Upper lobe of right lung (tissue), 1 donor: ENCODE measurements around the gene DGLUCY. TPM values are rescaled to one million over a fixed set of nuclear protein-coding genes. Genes with fewer than 3 reads are reported as not detected.
"Not testable (repeated sequence)": the region's sequence is repeated elsewhere in the genome, so short reads cannot be mapped to it uniquely, and the experiment has no call there.

Experiments used
- ATAC-seq: fragments of 200-7000 bp; cut with Tn5 transposase; one replicate; pipeline ENCODE4 v1.9.1; 2020; ENCODE audit warnings: mild to moderate bottlenecking, moderate library complexity
- DNase-seq: peaks from one replicate; pipeline ENCODE4 v3.0.0-alpha.2; 2020
- H3K27ac ChIP-seq: fragments of 200-600 bp; one replicate; pipeline ENCODE4 v1.8.0; 2022
- H3K27me3 ChIP-seq: fragments of 200-600 bp; one replicate; pipeline ENCODE4 v1.8.0; 2022; ENCODE audit warnings: mild to moderate bottlenecking
- H3K36me3 ChIP-seq: fragments of 200-600 bp; one replicate; pipeline ENCODE4 v1.8.0; 2022
- H3K4me1 ChIP-seq: fragments of 200-600 bp; one replicate; pipeline ENCODE4 v1.8.0; 2022
- H3K4me3 ChIP-seq: fragments of 200-600 bp; one replicate; pipeline ENCODE4 v1.8.0; 2022; ENCODE audit warnings: mild to moderate bottlenecking
- H3K9me3 ChIP-seq: fragments of 200-600 bp; one replicate; pipeline ENCODE4 v1.8.0; 2022
- intact Hi-C: fragments of 100-400 bp; cut with DNase I; formaldehyde crosslinking; loops from one replicate; pipeline ENCODE4 v1.11.0; 2022
- total RNA-seq: library from RNA; stranded (reverse); fragmentation: NEBNext Ultra II Directional; extraction: Animal tissue kit (Norgen Biotek cat#: 25700); gene quantifications from one replicate; pipeline ENCODE4 v1.2.1, GENCODE V29; 2021
- TF ChIP-seq, protein P1 (sequence below): fragments of 200-600 bp; IDR thresholded peaks from one replicate; pipeline ENCODE4 v1.8.0; 2022; ENCODE audit warnings: antibody characterized with exemption
- donor health status: DM: no; HTN: yes; CAD: no; lungs with severe emphysema.

The DGLUCY gene
- total RNA-seq, 1 donor from 2014 or later: 77.6 TPM

DNA sequence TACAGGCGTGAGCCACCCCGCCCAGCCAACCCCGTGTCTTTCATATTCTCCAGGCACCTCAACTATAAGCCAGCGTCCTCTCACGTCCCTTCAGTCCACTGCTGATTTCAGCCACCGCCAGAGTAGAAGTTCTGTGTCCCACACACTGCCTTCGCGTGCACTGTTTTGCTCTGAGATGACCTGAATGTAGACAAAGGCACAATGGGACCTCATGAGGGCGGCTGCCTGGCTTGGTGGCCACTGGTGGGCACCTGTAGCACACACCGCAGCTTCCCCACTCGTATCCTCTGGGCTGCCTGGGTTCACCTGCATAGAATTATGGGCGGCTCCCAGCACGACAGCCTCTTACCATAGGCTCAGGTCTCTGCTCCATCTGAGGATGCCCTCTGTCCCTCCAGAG lies 73.4 kb downstream of the DGLUCY start:
- intact Hi-C loops: no loop called here
- no peak overlapping the region for H3K27ac ChIP-seq
- H3K36me3 ChIP-seq: peaks cover 86% of the 10 kb centered on the region

DNA sequence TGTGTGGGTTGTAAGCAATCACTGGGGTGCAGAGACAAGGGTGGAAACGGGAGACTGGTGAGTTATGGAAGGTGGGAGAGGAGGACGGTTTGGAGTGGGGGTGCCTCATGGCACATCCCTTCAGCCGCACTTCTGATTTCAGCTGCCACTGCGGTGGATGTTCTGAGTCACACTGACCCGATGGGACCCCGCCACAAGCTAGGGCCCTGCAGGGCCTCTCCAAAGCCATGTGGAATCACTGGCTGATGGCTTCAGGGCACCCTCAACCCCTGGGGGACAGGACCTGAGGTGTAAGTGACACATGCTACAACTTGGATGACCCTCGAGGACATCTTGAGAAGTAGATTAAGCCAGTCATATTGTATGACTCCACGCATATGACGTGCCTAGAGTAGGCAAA lies 77.0 kb downstream of the DGLUCY start:
- ATAC-seq (no peak), DNase-seq (no peak)
- Histone ChIP-seq H3K27me3 (no peaks in the 10 kb centered on the region), H3K27ac (no peak overlapping the region), H3K4me1 (no peaks in the 10 kb centered on the region), H3K4me3 (no peak overlapping the region), H3K9me3 (no peaks in the 10 kb centered on the region), H3K36me3 (peaks cover 70% of the 10 kb centered on the region)
- TF ChIP-seq, protein P1, sequence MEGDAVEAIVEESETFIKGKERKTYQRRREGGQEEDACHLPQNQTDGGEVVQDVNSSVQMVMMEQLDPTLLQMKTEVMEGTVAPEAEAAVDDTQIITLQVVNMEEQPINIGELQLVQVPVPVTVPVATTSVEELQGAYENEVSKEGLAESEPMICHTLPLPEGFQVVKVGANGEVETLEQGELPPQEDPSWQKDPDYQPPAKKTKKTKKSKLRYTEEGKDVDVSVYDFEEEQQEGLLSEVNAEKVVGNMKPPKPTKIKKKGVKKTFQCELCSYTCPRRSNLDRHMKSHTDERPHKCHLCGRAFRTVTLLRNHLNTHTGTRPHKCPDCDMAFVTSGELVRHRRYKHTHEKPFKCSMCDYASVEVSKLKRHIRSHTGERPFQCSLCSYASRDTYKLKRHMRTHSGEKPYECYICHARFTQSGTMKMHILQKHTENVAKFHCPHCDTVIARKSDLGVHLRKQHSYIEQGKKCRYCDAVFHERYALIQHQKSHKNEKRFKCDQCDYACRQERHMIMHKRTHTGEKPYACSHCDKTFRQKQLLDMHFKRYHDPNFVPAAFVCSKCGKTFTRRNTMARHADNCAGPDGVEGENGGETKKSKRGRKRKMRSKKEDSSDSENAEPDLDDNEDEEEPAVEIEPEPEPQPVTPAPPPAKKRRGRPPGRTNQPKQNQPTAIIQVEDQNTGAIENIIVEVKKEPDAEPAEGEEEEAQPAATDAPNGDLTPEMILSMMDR: no peak
- intact Hi-C loops: no loop called here

More for the DNA sequence above, 73.4 kb downstream of the DGLUCY start:
- Histone ChIP-seq H3K9me3 (no peaks in the 10 kb centered on the region), H3K4me3 (no peak overlapping the region), H3K4me1 (no peaks in the 10 kb centered on the region), H3K27me3 (no peaks in the 10 kb centered on the region)
- no peak for ATAC-seq
- TF ChIP-seq, protein P1: no peak
- no peak for DNase-seq

DNA sequence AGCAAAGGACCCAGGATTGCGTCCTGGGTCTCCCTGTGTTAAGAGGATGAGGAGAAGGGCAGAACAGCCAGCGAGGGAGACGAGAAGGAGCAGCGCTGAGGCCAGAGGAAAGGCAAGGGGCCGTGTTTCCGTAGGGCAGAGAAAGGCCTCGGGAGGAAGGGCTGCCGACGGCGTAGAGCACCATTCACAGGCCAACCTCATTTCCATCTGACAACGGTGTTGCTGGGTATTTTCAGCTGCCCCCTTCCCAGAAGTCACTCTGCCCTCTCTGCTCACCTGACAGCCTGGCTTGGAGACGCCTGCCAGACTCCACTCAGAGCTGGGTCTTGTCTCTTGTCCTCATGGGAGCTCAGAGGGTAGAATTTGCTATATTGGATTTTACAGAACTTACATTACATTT lies 79.2 kb downstream of the DGLUCY start:
- intact Hi-C loops: no loop called here
- H3K4me3 ChIP-seq: no peak overlapping the region
- TF ChIP-seq, protein P1: no peak
- H3K4me1 ChIP-seq: no peaks in the 10 kb centered on the region
- H3K27me3 ChIP-seq: no peaks in the 10 kb centered on the region
- H3K9me3 ChIP-seq: no peaks in the 10 kb centered on the region
- peaks cover 69% of the 10 kb centered on the region for H3K36me3 ChIP-seq
- no peak for DNase-seq
- ATAC-seq: no peak
- H3K27ac ChIP-seq: no peak overlapping the region

DNA sequence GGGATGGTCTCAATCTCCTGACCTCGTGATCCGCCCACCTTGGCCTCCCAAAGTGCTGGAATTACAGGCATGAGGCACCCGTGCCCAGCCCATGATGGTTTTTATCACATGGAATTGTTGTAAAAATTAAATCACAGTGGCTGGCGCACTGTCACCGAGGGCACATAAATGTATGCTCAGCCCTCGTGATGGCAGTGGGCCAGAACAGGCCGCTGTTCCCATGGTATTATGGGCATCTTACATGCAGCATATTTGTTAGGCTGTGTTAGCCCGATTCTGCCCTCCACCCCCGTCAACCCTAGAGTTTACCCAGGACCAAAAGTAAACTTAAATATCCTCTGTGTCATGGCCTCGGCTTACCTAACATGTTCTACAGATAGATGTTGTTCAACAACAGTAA lies 82.0 kb downstream of the DGLUCY start:
- H3K4me3 ChIP-seq: no peak overlapping the region
- H3K36me3 ChIP-seq: peaks cover 67% of the 10 kb centered on the region
- TF ChIP-seq, protein P1: no peak
- H3K4me1 ChIP-seq: no peaks in the 10 kb centered on the region
- H3K9me3 ChIP-seq: no peaks in the 10 kb centered on the region
- no peaks in the 10 kb centered on the region for H3K27me3 ChIP-seq
- H3K27ac ChIP-seq: no peak overlapping the region
- ATAC-seq (no peak), DNase-seq (no peak)
- intact Hi-C loops: no loop called here

DNA sequence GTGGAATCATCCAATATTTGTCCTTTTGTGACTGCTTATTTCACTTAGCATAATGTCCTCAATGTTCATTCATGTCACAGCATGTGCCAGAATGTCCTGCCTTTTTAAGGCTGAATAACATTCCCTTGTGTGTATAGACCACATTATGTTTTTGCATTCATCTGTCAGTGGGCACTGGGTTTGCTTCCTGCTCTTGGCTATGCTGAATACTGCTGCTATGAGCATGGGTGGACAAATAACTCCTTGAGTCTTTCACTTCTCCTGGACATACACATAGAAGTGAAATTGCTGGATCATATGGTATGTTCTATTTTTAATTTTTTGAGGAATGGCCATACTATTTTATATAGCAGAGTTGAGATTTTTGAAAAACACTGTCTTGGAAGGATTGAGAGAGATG lies 83.8 kb downstream of the DGLUCY start:
- ATAC-seq (no peak), DNase-seq (no peak)
- Histone ChIP-seq H3K9me3 (no peaks in the 10 kb centered on the region), H3K4me3 (no peak overlapping the region), H3K27me3 (no peaks in the 10 kb centered on the region), H3K27ac (no peak overlapping the region), H3K4me1 (peaks cover 14% of the 10 kb centered on the region), H3K36me3 (peaks cover 57% of the 10 kb centered on the region)
- intact Hi-C loops: no loop called here
- TF ChIP-seq, protein P1: no peak

DNA sequence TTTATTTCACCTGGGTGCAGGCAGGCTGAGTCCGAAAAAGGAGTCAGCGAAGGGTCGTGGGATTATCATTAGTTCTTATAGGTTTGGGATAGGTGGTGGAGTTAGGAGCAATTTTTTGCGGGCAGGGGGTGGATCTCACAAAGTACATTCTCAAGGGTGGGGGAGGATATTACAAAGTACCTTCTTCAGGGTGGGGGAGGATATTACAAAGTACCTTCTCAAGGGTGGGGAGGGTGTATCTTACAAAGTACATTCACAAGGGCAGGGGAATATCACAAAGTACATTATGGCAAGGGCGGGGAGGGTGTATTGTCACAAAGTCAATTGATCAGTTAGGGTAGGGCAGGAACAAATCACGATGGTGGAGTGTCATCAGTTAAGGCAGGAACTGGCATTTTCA lies 86.9 kb downstream of the DGLUCY start:
- H3K4me3 ChIP-seq, ATAC-seq, H3K27me3 ChIP-seq, DNase-seq, H3K9me3 ChIP-seq, H3K27ac ChIP-seq, intact Hi-C loops: not testable (repeated sequence)
- peaks cover 18% of the 10 kb centered on the region for H3K4me1 ChIP-seq
- H3K36me3 ChIP-seq: peaks cover 77% of the 10 kb centered on the region
